Measurements from ENCODE around the gene RPL41.

Gene RPL41

DNA sequence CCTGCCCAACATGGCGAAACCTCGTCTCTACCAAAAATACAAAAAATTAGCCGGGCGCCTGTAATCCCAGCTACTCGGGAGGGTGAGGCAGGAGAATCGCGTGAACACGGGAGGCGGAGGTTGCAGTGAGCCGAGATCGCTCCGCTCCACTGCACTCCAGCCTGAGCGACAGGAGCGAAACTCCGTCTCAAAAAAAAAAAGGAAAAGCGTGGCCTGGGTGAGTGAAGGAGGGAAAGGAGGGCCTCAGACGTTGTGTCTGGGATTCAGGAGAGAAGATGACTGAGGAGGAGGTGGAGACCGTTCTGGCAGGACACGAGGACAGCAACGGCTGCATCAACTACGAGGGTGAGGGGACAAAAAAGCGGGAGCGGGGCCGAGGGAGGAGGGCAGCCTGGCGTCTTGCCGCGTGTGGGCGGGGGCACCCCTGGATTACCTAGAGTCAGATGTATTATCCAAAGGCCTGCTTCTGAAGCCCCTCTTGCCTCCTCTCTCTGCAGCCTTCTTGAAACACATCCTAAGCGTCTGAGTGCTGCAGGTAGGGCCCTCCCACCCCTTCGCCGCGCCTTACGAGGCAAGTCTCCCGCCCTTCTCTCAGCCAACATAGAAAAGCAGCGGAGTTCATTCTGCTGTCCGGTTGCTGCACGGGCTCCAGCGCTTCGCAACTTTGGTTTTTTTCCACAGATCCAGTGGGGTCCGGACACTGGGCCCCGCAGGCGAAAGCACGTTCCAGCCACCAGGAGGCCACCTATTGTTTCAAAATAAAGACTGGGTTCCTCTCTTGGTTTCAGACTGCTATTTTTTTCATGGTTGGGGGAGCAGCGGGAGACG is 41.0 kb downstream of the RPL41 start:
- DNase-seq = peak; percentile 59 to 68

DNA sequence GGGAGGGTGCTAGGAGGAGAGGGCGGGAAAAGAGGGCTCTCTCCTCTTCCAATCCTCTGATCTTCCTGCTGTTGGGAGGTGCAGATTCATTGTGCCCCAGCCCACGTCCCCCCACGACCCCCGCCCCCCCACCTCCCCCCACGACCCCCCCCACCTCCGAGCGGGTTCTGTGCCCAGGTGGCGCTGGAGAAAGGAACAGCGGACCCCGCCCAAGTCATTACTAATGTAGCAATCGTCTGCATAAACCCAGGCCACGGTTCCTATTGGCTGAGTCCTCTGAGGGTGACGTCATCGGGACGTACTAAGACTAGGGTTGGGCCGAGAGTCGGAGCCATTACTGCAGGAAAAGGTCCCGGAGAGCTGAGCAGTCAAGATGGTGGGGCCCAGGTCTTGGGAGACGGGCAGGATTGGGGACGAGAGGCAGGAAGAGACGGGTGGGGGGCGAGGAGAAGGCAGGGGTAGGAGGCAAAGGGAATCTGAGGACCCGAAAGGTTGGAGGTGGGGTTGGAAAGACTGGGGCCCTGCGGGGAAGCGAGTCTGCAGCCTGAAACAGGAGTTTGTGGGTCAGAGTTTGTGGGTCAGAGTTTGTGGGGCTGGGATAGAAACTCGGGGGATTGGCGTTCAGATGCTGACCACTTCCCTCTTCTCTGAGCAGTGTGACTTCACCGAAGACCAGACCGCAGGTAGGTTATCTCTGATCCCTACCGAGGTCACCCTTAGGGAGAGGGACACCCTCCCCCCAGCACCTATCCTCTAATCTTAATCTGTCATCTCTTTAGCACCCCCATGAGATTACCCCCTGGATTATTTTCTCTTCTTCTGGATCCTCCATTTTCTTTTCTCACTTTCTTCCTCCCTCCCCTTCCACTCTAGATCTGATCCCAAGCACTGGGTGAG is 41.8 kb downstream of the RPL41 start, which contains the start of gene MYL6:
MYL6 (plus strand) TSS at position 331 of the 897 bp plus-strand sequence; CDS start at position 374, 43 bp downstream.
- peak; percentile 95 to 98 for DNase-seq

DNA sequence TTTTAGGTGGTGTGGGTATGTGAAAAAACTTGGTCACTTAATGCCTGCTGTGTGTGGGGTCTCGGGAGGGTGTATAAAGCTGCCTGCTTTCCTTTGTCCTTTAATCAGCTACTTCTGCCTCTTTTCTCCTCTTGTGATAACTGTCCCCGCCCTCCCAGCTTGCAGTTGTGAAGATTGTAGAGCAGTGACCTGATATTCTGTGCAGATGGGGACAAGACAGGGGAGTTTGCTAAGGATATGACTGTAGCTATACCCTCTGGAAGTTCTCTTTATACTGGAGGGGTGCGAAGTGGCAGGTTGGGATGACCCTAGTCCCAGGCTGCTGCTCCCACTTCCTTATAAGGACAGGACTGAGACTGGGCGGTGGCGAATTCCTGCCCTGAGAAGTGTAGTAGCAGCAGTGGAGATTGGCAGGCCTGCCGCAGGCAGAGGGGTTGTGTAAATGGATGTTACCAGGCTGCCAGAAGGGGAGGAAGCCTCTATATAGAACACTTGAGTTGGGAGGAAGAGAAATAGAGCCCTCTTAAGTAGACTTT is 42.6 kb downstream of the RPL41 start:
- DNase-seq = peak; percentile 44 to 57

DNA sequence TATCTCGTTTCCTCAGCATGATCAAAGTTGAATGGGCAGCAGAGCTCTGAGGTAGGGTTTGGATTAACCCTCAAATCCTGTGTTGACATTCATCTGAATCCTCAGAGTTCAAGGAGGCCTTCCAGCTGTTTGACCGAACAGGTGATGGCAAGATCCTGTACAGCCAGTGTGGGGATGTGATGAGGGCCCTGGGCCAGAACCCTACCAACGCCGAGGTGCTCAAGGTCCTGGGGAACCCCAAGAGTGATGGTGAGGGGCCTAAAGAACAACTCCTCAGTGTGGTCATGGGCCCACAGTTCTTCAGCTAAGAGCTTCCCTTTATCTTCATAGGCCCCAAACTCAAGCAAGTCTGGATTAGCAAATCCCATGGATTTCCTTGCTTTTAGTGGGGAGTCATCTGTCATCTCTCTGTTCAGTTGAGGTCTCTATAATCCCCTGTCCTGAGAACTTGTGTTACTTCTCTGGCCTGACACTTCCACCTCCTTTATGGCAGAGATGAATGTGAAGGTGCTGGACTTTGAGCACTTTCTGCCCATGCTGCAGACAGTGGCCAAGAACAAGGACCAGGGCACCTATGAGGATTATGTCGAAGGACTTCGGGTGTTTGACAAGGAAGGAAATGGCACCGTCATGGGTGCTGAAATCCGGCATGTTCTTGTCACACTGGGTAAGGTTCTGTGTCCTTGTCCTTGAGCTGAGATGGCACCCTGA is 43.2 kb downstream of the RPL41 start:
- DNase-seq = no peak

DNA sequence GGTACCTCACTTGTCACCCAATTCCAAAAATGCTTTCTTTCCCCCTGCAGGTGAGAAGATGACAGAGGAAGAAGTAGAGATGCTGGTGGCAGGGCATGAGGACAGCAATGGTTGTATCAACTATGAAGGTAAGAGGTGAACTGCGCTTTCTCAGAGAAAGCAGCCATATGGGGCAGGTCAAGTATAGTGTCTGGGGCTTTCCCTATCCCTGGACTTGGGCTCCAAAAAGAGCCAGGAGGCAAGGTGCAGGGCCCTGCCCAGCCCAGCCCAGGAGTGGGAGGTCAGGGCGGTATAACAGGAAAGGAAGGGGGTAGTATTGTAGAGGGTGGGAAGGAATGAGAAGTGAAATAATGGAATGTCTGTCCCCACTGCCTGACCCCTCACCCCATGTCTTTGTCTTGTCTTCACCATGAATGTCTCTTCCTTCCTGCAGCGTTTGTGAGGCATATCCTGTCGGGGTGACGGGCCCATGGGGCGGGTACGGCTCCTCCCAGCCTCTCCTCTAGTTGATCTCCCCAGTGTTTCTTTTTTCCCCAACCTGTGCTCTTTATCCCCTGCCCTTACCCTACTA is 43.8 kb downstream of the RPL41 start:
- DNase-seq = peak in 1 of 2 donors; percentile 35

DNA sequence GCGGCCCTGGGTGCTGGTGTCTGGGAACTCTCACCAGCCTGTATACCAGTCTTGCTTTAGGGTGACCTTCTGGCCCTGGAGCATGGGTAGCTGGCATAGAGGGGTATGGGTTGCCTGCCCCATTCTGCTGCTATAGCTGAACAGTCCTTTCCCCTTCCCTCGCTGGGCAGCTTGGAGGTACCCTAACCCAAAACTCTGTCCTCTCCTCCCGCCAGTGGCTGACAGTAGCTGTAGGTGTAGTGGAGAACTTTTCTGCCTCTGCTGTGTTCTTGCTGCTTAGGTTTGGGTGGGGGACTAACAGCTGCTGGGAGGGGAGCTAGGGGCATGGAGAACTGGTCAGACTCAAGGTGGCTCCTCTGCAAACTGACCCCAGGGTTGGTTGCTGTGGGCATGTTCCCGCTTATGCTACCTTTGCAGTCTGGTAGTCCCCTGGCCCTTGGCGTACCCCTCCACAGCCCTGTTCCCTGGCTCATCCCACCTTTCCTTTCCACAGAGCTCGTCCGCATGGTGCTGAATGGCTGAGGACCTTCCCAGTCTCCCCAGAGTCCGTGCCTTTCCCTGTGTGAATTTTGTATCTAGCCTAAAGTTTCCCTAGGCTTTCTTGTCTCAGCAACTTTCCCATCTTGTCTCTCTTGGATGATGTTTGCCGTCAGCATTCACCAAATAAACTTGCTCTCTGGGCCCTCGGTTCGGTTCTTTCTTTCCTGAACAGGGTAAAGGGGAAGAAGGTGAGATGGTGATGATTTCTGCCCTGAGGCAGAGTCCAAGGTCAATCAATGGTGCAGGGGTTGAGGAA is 44.7 kb downstream of the RPL41 start:
- DNase-seq = no peak

DNA sequence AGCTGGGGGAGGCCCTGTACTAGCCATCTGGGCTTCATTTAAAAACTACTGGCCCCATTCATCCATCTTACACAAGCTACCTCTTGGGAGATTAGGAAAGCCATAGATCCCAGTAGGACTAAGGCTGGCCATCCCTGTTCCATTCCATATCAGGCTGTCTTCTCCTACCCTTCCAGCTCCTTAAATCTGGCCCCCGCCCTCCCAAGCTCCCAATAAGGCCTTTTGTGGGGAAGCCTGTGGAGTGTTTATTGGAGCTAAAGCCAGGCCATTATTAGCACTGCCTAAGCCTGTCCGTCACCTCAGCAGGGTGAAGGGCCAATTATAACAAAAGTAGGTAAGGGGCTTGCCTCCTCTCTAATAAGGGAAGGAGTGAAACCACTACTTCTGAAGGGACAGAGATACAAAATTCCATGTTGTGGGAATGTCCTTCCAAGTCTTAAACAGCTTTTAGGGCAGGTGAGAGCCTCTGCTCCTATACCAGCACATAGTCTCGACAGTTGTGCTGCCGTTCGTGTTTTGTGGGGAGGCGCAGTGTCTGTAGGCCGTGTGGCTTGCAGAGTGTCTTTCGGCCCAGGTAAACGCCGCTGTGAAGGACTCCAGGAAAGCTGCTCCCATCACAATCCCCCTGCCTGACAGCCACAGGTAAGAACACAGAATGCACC is 45.4 kb downstream of the RPL41 start:
- no peak for DNase-seq

DNA sequence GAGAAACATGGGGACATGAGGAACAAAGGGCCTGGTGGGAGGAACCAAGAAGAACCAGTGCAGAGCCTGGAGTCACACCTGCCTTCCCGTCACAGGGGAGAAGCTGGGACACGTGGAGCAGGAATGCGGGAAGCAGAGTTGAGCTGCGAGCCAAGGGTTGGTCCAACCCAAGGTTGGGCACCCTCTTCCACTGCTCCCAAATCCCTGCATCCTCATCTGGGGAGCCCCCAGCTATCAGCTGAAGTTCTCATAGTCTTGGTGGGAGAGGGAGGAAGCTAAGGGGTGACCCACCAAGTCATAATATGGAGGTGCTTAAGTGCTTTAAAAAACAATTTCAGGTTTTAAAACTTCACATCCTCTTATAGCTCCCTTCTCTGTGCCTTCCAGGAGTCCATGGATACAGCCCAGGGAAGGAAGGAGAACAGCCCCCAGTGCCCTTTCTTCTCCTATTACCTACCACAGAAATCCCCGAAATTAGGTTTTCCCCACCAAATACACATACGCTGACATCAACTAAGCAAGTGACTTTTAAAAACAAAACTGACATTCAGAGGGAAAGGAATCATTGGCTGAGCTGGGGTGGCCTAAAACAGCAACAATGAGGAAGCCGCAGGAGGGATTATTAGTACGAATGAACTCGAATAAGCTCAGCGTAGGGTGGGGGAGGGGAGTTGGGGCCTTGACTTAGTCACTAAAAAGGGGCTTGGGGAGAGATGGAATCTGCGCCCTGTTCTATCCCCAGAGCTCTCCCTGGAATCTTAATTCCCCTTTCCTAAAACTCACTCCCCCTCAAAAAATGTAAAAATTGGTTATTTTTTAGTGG is 46.2 kb downstream of the RPL41 start:
- no peak for DNase-seq

DNA sequence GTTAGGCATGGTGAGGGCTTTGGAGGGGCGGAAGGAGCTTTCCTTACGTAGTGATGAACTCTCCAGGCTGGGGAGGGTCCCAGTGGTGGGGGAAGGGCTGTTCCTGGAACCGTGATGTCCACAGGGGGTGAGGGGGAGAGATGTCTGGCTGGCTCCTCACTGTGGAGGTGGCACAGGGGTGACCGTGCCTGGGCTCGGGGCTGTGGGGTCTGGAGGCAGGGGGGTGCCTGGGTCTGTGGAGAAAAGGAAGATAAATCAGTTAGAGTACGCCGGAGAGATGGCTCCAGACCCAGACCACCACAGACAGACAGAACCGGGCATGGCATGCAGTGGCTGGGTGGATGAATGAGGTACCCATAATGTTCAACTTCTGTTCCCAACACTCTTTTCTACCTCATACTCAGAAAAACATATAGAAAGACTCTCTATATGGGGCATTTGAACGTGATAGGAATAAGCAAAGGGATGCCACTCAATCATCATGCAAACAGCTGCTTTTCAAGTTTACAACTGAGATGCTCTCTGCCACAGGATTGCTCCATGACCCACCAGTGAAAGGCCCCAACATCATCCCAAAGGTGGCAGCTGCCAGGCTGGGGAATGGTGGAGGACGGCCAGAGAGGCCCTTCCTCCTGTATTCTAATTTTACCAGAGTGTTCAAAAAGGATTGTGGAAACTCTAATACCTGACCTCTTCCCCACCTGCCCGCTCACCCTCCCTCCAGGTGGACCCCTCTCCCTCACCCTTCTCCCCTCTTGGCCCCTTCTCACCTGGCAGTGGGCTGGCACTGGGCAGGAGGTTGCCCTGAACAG is 47.3 kb downstream of the RPL41 start:
- no peak for DNase-seq

DNA sequence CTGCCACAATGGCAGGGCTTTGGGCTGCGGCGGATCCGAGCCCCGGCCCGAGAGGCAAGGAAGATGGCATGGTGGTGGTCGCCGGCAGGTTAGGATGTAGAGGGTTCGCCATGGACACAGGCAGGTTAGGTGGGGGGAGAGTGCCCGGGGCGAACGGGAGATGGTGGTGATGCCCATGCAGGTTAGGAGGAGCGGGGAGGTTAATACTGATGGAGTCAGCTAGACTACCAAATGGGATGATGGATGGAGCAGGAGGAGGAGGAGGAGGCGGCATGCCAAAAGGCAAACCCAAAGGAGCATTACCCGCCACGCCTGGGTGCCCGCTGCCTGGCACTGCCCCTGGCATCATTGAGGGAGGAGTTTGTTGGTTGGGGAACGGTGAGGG is 47.9 kb downstream of the RPL41 start:
- no peak for DNase-seq

DNA sequence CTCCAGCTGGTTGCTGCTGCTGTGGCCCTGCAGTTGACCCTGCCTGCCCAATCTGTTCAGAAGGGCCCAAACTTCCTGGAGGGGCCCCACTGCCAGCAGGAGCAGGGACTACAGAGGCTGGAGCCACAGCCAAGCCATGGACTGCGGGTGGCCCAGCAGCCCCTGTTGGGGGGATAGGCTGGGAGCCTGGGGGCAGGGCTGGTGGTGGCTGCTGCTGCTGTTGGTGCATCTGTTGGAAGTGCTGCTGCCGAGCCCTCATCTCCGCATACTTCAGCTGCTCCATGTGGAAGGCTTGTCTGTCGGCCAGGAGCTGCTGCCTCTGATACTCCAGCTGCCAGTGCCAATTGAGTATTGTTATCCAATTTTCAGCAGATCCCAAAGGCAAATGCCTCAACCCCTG is 48.9 kb downstream of the RPL41 start:
- no peak for DNase-seq
